Erythroblast (primary cell): ENCODE results near the gene SLC17A7.

Experiments used
- GATA1 ChIP-seq: IDR thresholded peaks from 2 replicates; pipeline ENCODE4 v1.6.1; 2011; ENCODE audit warnings: low read depth, mild to moderate bottlenecking, control low read depth, low read length, moderate library complexity
- POLR2A ChIP-seq: IDR thresholded peaks from 2 replicates; pipeline ENCODE4 v1.6.1; 2011; ENCODE audit warnings: mild to moderate bottlenecking, low read length

DNA sequence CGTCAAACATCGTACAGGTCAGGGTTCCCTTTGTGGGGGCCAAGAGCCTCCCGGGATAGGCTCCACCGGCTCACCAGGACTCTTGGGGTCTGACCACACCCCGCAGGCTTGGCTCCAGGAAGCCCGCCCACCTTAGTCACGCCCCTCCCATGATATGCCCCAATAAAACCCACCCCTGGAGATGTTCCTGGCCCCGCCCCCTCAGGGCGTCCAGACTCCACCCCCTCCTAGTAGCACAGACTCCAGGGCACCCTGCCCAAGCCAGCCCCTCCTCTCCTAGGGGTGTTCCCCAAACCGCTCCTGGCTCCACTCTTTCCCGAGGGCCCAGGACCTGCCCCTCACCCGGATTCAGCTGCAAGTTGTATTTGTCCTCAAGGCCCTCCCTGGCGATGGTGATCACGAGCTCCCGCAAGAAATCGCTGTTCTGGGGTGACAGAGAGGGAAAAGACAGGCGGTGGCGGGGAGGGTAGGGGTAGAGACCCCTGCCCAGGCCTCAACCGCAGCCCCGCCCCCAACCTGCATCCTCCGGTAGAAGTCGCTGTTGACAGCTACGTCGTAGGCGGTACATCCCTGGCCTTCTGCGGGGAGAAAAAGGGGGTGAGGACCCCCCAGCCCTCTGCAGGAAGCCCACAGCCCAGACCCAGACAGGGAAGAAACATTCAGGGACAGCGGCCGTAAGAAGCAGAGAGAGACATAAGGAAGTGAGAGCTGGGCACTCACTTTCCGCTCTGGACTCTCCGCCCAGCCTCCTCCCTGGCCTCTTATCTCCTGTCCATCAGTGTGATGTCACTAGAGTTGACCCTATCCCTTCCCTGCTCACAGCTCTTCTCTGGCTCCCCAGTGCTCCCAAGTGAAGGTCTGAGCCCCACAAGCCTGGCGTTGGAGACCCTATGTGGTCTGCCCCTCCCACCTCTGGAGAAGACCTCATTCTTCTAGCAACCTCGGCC, 6.4 kb upstream of the SLC17A7 start:
- TF ChIP-seq POLR2A (no peak), GATA1 (no peak)
